H9 (cell line): Measurements from ENCODE around the gene KRT36. TPM values are rescaled to one million over a fixed set of nuclear protein-coding genes. Genes with fewer than 3 reads are reported as not detected.

ENCODE experiments used
- DNase-seq: peaks from one replicate; pipeline ENCODE4 v3.0.0-alpha.2; 2017
- H2AFZ ChIP-seq: one replicate; pipeline ENCODE4 v1.6.1; 2013; ENCODE audit warnings: mild to moderate bottlenecking, low read length, control low read depth, moderate library complexity
- H2AK5ac ChIP-seq: 2 replicates; pipeline ENCODE4 v1.6.1; 2013; ENCODE audit warnings: low read length, control low read depth, mixed read lengths; ENCODE audit not compliant: insufficient read length
- H2BK120ac ChIP-seq: one replicate; pipeline ENCODE4 v1.6.1; 2013; ENCODE audit warnings: low read depth, mild to moderate bottlenecking, low read length, control low read depth, inconsistent platforms; ENCODE audit not compliant: poor library complexity, severe bottlenecking
- H2BK12ac ChIP-seq: 2 replicates; pipeline ENCODE4 v1.6.1; 2013; ENCODE audit warnings: low read length, control low read depth, mixed read lengths, low read depth; ENCODE audit not compliant: insufficient read length
- H2BK15ac ChIP-seq: 2 replicates; pipeline ENCODE4 v1.6.1; 2013; ENCODE audit warnings: low read depth, low read length, control low read depth
- H2BK20ac ChIP-seq: one replicate; pipeline ENCODE4 v1.6.1; 2013; ENCODE audit warnings: low read depth, mild to moderate bottlenecking, low read length, control low read depth, inconsistent platforms; ENCODE audit not compliant: poor library complexity, severe bottlenecking
- H2BK5ac ChIP-seq: 2 replicates; pipeline ENCODE4 v1.6.1; 2013; ENCODE audit warnings: low read length, control low read depth, mixed read lengths; ENCODE audit not compliant: insufficient read length
- H3K14ac ChIP-seq: 2 replicates; pipeline ENCODE4 v1.6.1; 2013; ENCODE audit warnings: low read length, control low read depth; ENCODE audit not compliant: insufficient read depth
- H3K18ac ChIP-seq: 2 replicates; pipeline ENCODE4 v1.6.1; 2013; ENCODE audit warnings: low read depth, mild to moderate bottlenecking, mixed read lengths, low read length, control low read depth; ENCODE audit not compliant: insufficient read length
- H3K23ac ChIP-seq: 2 replicates; pipeline ENCODE4 v1.6.1; 2013; ENCODE audit warnings: low read length, control low read depth, mixed read lengths, low read depth; ENCODE audit not compliant: insufficient read length
- H3K23me2 ChIP-seq: 2 replicates; pipeline ENCODE4 v1.6.1; 2013; ENCODE audit warnings: low read depth, mild to moderate bottlenecking, mixed read lengths, low read length, control low read depth; ENCODE audit not compliant: insufficient read length, poor library complexity, severe bottlenecking
- H3K27ac ChIP-seq: 2 replicates; pipeline ENCODE4 v1.5.1; 2013; ENCODE audit warnings: low read length, control low read depth, mixed read lengths, low read depth; ENCODE audit not compliant: insufficient read length
- H3K27me3 ChIP-seq: 2 replicates; pipeline ENCODE4 v1.6.1; 2013; ENCODE audit warnings: low read length, control low read depth, inconsistent platforms; ENCODE audit not compliant: insufficient read depth
- H3K4ac ChIP-seq: 2 replicates; pipeline ENCODE4 v1.6.1; 2013; ENCODE audit warnings: low read depth, mild to moderate bottlenecking, control low read depth, inconsistent platforms, low read length, moderate library complexity
- H3K4me1 ChIP-seq: 2 replicates; pipeline ENCODE4 v1.6.1; 2013; ENCODE audit warnings: low read length, control low read depth, inconsistent platforms; ENCODE audit not compliant: insufficient read depth
- H3K4me2 ChIP-seq: 2 replicates; pipeline ENCODE4 v1.6.1; 2013; ENCODE audit warnings: low read length, control low read depth, mixed read lengths; ENCODE audit not compliant: insufficient read length, insufficient read depth
- H3K56ac ChIP-seq: 2 replicates; pipeline ENCODE4 v1.6.1; 2013; ENCODE audit warnings: low read depth, mild to moderate bottlenecking, mixed read lengths, low read length, control low read depth; ENCODE audit not compliant: insufficient read length
- H3K79me1 ChIP-seq: 2 replicates; pipeline ENCODE4 v1.6.1; 2013; ENCODE audit warnings: low read depth, mild to moderate bottlenecking, moderate library complexity, low read length, control low read depth, inconsistent platforms; ENCODE audit not compliant: insufficient read depth, poor library complexity, severe bottlenecking
- H3K79me2 ChIP-seq: 2 replicates; pipeline ENCODE4 v1.6.1; 2013; ENCODE audit warnings: low read length, control low read depth, inconsistent platforms; ENCODE audit not compliant: insufficient read depth
- H3K9ac ChIP-seq: 2 replicates; pipeline ENCODE4 v1.6.1; 2013; ENCODE audit warnings: low read length, control low read depth, mixed read lengths; ENCODE audit not compliant: insufficient read length; ENCODE audit errors: extremely low read depth
- H3K9me3 ChIP-seq: one replicate; pipeline ENCODE4 v1.6.1; 2013; ENCODE audit warnings: low read depth, low read length, inconsistent platforms; ENCODE audit not compliant: control insufficient read depth
- H3T11ph ChIP-seq: one replicate; pipeline ENCODE4 v1.6.1; 2013; ENCODE audit warnings: mild to moderate bottlenecking, low read length, control low read depth, inconsistent platforms
- H4K20me1 ChIP-seq: one replicate; pipeline ENCODE4 v1.6.1; 2013; ENCODE audit not compliant: control insufficient read depth, insufficient read length, insufficient read depth
- H4K5ac ChIP-seq: 2 replicates; pipeline ENCODE4 v1.6.1; 2013; ENCODE audit warnings: low read depth, mild to moderate bottlenecking, mixed read lengths, low read length, control low read depth; ENCODE audit not compliant: insufficient read length
- H4K8ac ChIP-seq: replicated peaks from 2 replicates; pipeline ENCODE4 v1.6.1; 2013; ENCODE audit warnings: low read length, control low read depth, mixed read lengths, low read depth; ENCODE audit not compliant: insufficient read length
- H4K91ac ChIP-seq: 2 replicates; pipeline ENCODE4 v1.6.1; 2013; ENCODE audit warnings: low read depth, mild to moderate bottlenecking, moderate library complexity, mixed read lengths, low read length, control low read depth; ENCODE audit not compliant: insufficient read length
- H3K27ac Mint-ChIP-seq, 3 experiments: 2 replicates in 2 of 3; 3 replicates in 1 of 3; pipeline ENCODE4 v1.8.0; 2020 to 2021; ENCODE audit warnings: mixed read lengths in 3 of 3, mild to moderate bottlenecking in 1 of 3, moderate library complexity in 1 of 3
- H3K27me3 Mint-ChIP-seq: 2 replicates; pipeline ENCODE4 v1.8.0; 2021; ENCODE audit warnings: low read depth, mild to moderate bottlenecking, moderate library complexity, mixed read lengths
- H3K36me3 Mint-ChIP-seq, 3 experiments: 2 replicates in 2 of 3; 3 replicates in 1 of 3; pipeline ENCODE4 v1.8.0; 2020 to 2021; ENCODE audit warnings: low read depth in 3 of 3, mixed read lengths in 3 of 3; ENCODE audit not compliant: insufficient read depth in 1 of 3
- H3K4me1 Mint-ChIP-seq, 2 experiments: 2 replicates each; pipeline ENCODE4 v1.8.0; 2020; ENCODE audit warnings: mixed read lengths in 2 of 2
- H3K4me3 Mint-ChIP-seq, 2 experiments: 2 replicates in 1 of 2; 3 replicates in 1 of 2; pipeline ENCODE4 v1.8.0; 2020 to 2021; ENCODE audit warnings: mild to moderate bottlenecking in 2 of 2, mixed read lengths in 2 of 2, moderate library complexity in 1 of 2
- H3K9me3 Mint-ChIP-seq, 2 experiments: 2 replicates in 1 of 2; 3 replicates in 1 of 2; pipeline ENCODE4 v1.8.0; 2020; ENCODE audit warnings: mild to moderate bottlenecking in 2 of 2, mixed read lengths in 2 of 2, moderate library complexity in 1 of 2
- WGBS: extraction: QIAGEN DNeasy Blood & Tissue Kit; methylation state at CpG from one replicate; pipeline ENCODE4 v1.1.7; 2013; ENCODE audit warnings: missing lambda C conversion rate, low lambda C conversion rate, mixed read lengths; ENCODE audit not compliant: insufficient read length; ENCODE audit errors: extremely low coverage; 5-methylcytosine and 5-hydroxymethylcytosine counted together
- total RNA-seq: library from RNA; stranded (reverse); gene quantifications from 2 replicates; pipeline ENCODE4 v1.2.1, GENCODE V29; 2021
- TF ChIP-seq, protein P1 (sequence below): fragments of 200-600 bp; sonication (generic); conservative IDR thresholded peaks from 3 replicates; pipeline ENCODE4 v1.8.0; 2021; ENCODE audit warnings: antibody characterized with exemption, mild to moderate bottlenecking

The KRT36 gene
- total RNA-seq, 1 experiment from 2014 or later = not detected

DNA sequence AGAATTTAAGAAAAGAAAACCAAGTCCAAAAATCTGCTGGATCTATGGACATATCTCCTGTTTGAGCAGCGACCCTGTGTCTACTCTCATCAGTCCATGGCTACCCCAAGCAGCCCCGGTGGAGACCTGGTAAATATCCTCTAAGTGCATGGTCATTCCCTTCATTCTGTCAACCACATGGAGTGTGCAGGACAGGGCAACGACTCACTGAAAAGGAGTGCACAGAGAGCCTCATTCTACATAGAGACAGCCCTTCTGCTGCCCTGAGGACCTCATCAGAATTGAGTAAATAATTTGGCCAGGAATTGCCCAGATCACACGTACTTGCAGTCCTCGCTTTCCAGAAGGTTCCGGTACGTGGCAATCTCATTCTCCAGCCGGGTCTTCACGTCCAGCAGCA lies 51.9 kb downstream of the KRT36 start:
- Histone ChIP-seq H2BK15ac (no peak overlapping the region), H3K4ac (no peak overlapping the region), H3K79me1 (no peaks in the 10 kb centered on the region), H2BK12ac (no peak overlapping the region), H3K79me2 (no peaks in the 10 kb centered on the region), H2AK5ac (no peak overlapping the region), H2AFZ (no peak overlapping the region), H3K23me2 (no peaks in the 10 kb centered on the region), H3K9ac (no peak overlapping the region), H3K27ac (no peak overlapping the region), H4K91ac (no peak overlapping the region), H2BK120ac (no peak overlapping the region), H2BK20ac (no peak overlapping the region), H3K14ac (no peak overlapping the region), H4K8ac (no peak overlapping the region), H3K4me1 (no peaks in the 10 kb centered on the region), H3K9me3 (no peaks in the 10 kb centered on the region), H3K56ac (no peak overlapping the region), H4K5ac (no peak overlapping the region), H3K18ac (no peak overlapping the region), H3K23ac (no peak overlapping the region), H2BK5ac (no peak overlapping the region), H3T11ph (no peak overlapping the region), H3K27me3 (no peaks in the 10 kb centered on the region), H4K20me1 (no peaks in the 10 kb centered on the region), H3K4me2 (no peak overlapping the region)
- no peaks in the 10 kb centered on the region; a peak in 1 of 5 replicates for H3K9me3 Mint-ChIP-seq
- no peak for DNase-seq
- H3K4me1 Mint-ChIP-seq = peaks cover 2 to 4% of the 10 kb centered on the region in 2 experiments
- no peak overlapping the region for H3K4me3 Mint-ChIP-seq
- peak overlapping the region in 1 of 3 experiments; percentile 62; a peak in 1 of 7 replicates for H3K27ac Mint-ChIP-seq
- no CpG with 5 or more reads among the region's 9 CpGs for WGBS
- no peaks in the 10 kb centered on the region; a peak in 1 of 7 replicates for H3K36me3 Mint-ChIP-seq
- TF ChIP-seq, protein P1, sequence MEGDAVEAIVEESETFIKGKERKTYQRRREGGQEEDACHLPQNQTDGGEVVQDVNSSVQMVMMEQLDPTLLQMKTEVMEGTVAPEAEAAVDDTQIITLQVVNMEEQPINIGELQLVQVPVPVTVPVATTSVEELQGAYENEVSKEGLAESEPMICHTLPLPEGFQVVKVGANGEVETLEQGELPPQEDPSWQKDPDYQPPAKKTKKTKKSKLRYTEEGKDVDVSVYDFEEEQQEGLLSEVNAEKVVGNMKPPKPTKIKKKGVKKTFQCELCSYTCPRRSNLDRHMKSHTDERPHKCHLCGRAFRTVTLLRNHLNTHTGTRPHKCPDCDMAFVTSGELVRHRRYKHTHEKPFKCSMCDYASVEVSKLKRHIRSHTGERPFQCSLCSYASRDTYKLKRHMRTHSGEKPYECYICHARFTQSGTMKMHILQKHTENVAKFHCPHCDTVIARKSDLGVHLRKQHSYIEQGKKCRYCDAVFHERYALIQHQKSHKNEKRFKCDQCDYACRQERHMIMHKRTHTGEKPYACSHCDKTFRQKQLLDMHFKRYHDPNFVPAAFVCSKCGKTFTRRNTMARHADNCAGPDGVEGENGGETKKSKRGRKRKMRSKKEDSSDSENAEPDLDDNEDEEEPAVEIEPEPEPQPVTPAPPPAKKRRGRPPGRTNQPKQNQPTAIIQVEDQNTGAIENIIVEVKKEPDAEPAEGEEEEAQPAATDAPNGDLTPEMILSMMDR = no peak
- peaks cover 10% of the 10 kb centered on the region for H3K27me3 Mint-ChIP-seq
